Measurements from ENCODE around the gene SEMA3D. TPM values are rescaled to one million over a fixed set of nuclear protein-coding genes. Genes with fewer than 3 reads are reported as not detected.

The SEMA3D gene
- total RNA-seq, 1 experiment from 2014 or later: 4.8 TPM

DNA sequence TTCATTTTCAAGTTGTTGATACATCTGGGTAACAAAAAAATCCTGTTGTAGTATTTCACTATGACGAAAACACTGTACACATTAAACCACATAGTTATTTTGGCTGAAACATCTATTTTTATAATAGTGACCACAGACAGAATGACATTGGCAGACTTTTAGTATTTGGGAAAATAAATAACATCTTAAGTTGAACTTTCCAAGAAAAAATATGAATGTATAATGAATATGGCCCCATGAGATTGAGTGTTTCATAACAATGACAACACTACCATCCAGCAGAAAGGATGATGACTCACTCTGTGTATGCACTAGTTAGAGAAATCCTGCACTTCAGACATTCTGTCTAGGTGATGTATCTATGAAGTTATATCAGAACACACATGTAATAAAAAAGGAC is 118.1 kb downstream of the SEMA3D start:
- no peak for TF ChIP-seq EZH2 (IDR thresholded peaks at IDR 0.05; ENCODE audit: low read depth)
- TF ChIP-seq, protein P1, sequence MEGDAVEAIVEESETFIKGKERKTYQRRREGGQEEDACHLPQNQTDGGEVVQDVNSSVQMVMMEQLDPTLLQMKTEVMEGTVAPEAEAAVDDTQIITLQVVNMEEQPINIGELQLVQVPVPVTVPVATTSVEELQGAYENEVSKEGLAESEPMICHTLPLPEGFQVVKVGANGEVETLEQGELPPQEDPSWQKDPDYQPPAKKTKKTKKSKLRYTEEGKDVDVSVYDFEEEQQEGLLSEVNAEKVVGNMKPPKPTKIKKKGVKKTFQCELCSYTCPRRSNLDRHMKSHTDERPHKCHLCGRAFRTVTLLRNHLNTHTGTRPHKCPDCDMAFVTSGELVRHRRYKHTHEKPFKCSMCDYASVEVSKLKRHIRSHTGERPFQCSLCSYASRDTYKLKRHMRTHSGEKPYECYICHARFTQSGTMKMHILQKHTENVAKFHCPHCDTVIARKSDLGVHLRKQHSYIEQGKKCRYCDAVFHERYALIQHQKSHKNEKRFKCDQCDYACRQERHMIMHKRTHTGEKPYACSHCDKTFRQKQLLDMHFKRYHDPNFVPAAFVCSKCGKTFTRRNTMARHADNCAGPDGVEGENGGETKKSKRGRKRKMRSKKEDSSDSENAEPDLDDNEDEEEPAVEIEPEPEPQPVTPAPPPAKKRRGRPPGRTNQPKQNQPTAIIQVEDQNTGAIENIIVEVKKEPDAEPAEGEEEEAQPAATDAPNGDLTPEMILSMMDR (conservative IDR thresholded peaks at IDR 0.05): no peak

DNA sequence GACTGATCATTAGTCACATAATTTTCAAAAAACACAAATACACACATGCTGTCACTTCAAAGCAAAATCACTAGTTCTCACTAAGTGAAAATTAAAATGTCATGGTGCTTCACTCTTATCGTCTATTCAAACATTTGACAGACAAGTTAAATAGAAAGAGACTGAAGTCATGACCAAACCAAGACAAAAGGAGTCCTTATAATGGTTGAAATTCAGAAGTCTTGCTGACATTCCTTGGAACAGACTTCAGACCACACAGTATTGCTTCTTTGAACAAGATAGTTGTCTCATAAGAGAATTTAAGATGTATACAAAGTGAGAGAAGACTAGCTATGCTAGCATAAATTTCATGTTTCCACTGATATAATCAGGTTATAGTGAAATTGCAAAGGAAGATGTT is 119.5 kb downstream of the SEMA3D start:
- H3K27ac ChIP-seq: no peak overlapping the region
- TF ChIP-seq EZH2 (IDR thresholded peaks at IDR 0.05; ENCODE audit: low read depth): no peak
- no peaks in the 10 kb centered on the region for H3K9me2 ChIP-seq (ENCODE audit: insufficient read depth)
- H3K4me3 ChIP-seq: no peak overlapping the region
- CTCF ChIA-PET: no interaction called here
- H3F3A ChIP-seq (ENCODE audit: insufficient read depth, low read depth): no peaks in the 10 kb centered on the region
- intact Hi-C loops (cut with micrococcal nuclease; ENCODE audit: unreplicated experiment): no loop called here
- 0 out of 2 replicates have a peak, but pooled peaks cover 4% of the 10 kb centered on the region for H4K20me1 ChIP-seq (ENCODE audit: insufficient read depth)
- no peak overlapping the region for H3K4me2 ChIP-seq
- H2AFZ ChIP-seq: no peak overlapping the region
- POLR2A ChIA-PET (ENCODE audit: unreplicated experiment): no interaction called here
- DNase-seq: no peak
- H3K9me3 ChIP-seq (ENCODE audit: insufficient read depth, low read depth): no peaks in the 10 kb centered on the region
- no peaks in the 10 kb centered on the region for H3K79me2 ChIP-seq (ENCODE audit: low read depth)
- no peaks in the 10 kb centered on the region for H3K36me3 ChIP-seq (ENCODE audit: low read depth)
- no peaks in the 10 kb centered on the region for H3K27me3 ChIP-seq (ENCODE audit: insufficient read depth, low read depth)
- BruUV-seq (replicated peaks): no TSS peak
- no peaks in the 10 kb centered on the region for H3K4me1 ChIP-seq (replicated peaks; ENCODE audit: insufficient read depth)

More for the DNA sequence above, 118.1 kb downstream of the SEMA3D start:
- H4K20me1 ChIP-seq (ENCODE audit: insufficient read depth): 0 out of 2 replicates have a peak, but pooled peaks cover 4% of the 10 kb centered on the region
- no peak overlapping the region for H3K27ac ChIP-seq
- H2AFZ ChIP-seq: no peak overlapping the region
- H3K9me3 ChIP-seq (ENCODE audit: insufficient read depth, low read depth): no peaks in the 10 kb centered on the region
- H3K4me1 ChIP-seq (replicated peaks; ENCODE audit: insufficient read depth): no peaks in the 10 kb centered on the region
- BruUV-seq (replicated peaks): no TSS peak
- no peak overlapping the region for H3K4me2 ChIP-seq
- POLR2A ChIA-PET (ENCODE audit: unreplicated experiment): no interaction called here
- H3K9me2 ChIP-seq (ENCODE audit: insufficient read depth): no peaks in the 10 kb centered on the region
- H3K27me3 ChIP-seq (ENCODE audit: insufficient read depth, low read depth): no peaks in the 10 kb centered on the region
- H3F3A ChIP-seq (ENCODE audit: insufficient read depth, low read depth): no peaks in the 10 kb centered on the region
- H3K4me3 ChIP-seq: no peak overlapping the region
- intact Hi-C loops (cut with micrococcal nuclease; ENCODE audit: unreplicated experiment): no loop called here
- H3K36me3 ChIP-seq (ENCODE audit: low read depth): no peaks in the 10 kb centered on the region
- CTCF ChIA-PET: no interaction called here
- DNase-seq: no peak
- H3K79me2 ChIP-seq (ENCODE audit: low read depth): no peaks in the 10 kb centered on the region

DNA sequence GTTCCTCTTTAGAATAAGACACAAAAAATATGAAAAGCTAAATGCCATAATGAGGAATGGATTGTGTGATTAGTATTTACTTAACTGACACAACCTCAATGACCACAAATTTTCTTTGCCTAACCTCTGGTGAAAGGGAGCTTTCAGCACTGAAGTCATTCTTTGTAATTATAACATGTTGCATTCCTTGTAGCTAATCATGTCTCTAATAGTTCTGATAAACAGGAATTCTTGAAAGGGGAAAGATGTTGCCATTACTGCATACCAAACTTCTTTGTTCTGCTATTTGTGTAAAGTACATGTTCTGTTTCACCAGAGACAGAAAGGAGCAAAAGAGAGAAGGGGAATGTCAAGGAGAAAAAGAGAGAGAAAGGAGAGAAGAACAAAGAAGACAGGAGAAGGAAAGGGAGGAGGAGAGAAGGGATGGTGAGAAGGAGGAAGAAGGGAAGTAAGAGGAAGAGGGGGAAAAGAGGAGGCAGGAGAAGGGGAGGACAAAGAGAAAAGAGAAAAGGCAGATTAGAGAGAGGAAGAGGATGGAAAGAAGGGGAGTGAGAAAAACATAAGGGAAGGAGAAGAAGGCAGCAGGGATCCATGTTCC is 120.9 kb downstream of the SEMA3D start:
- 0 out of 2 replicates have a peak, but pooled peaks cover 4% of the 10 kb centered on the region for H4K20me1 ChIP-seq (ENCODE audit: insufficient read depth)
- H3K9me2 ChIP-seq (ENCODE audit: insufficient read depth): no peaks in the 10 kb centered on the region
- CTCF ChIA-PET: no interaction called here
- no peak overlapping the region for H3K4me2 ChIP-seq
- H3F3A ChIP-seq (ENCODE audit: insufficient read depth, low read depth): no peaks in the 10 kb centered on the region
- intact Hi-C loops (cut with micrococcal nuclease; ENCODE audit: unreplicated experiment): no loop called here
- H3K27ac ChIP-seq: no peak overlapping the region
- POLR2A ChIA-PET (ENCODE audit: unreplicated experiment): no interaction called here
- no peaks in the 10 kb centered on the region for H3K27me3 ChIP-seq (ENCODE audit: insufficient read depth, low read depth)
- no TSS peak for BruUV-seq (replicated peaks)
- no peak overlapping the region for H3K4me3 ChIP-seq
- H3K79me2 ChIP-seq (ENCODE audit: low read depth): no peaks in the 10 kb centered on the region
- no peak overlapping the region for H2AFZ ChIP-seq
- no peaks in the 10 kb centered on the region for H3K9me3 ChIP-seq (ENCODE audit: insufficient read depth, low read depth)
- H3K36me3 ChIP-seq (ENCODE audit: low read depth): no peaks in the 10 kb centered on the region
- TF ChIP-seq EZH2 (IDR thresholded peaks at IDR 0.05; ENCODE audit: low read depth): no peak
- TF ChIP-seq, protein P1 (conservative IDR thresholded peaks at IDR 0.05): no peak
- H3K4me1 ChIP-seq (replicated peaks; ENCODE audit: insufficient read depth): no peaks in the 10 kb centered on the region
- no peak for DNase-seq

DNA sequence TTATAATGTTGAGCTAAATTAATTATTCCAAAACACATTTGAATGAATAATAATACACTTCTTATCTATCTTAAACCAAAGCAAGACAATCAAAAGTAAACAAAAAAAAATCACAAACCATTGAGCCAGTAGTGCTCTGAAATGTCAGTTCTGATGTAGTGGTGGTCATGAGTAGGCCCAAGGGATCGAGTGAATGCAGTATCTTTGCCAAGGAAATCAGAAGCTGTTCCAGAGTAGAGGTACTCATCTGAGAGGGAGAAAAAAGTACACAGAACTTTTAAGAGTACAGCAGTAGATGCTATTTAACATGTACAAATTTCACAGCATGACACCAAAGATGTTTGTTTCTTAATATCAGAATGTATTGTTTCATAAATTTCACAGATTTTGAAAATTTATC is 121.5 kb downstream of the SEMA3D start:
- Histone ChIP-seq H3F3A (ENCODE audit: insufficient read depth, low read depth) (no peaks in the 10 kb centered on the region), H3K27me3 (ENCODE audit: insufficient read depth, low read depth) (no peaks in the 10 kb centered on the region), H3K4me3 (no peak overlapping the region), H3K4me2 (no peak overlapping the region), H3K9me3 (ENCODE audit: insufficient read depth, low read depth) (no peaks in the 10 kb centered on the region), H3K36me3 (ENCODE audit: low read depth) (no peaks in the 10 kb centered on the region), H3K9me2 (ENCODE audit: insufficient read depth) (no peaks in the 10 kb centered on the region), H3K27ac (no peak overlapping the region), H2AFZ (no peak overlapping the region), H4K20me1 (ENCODE audit: insufficient read depth) (0 out of 2 replicates have a peak, but pooled peaks cover 4% of the 10 kb centered on the region), H3K79me2 (ENCODE audit: low read depth) (no peaks in the 10 kb centered on the region), H3K4me1 (replicated peaks; ENCODE audit: insufficient read depth) (no peaks in the 10 kb centered on the region)
- ChIA-PET POLR2A (ENCODE audit: unreplicated experiment) (interaction anchor here (0.6 kb wide), 1 partner anchor 238 kb away, joined by 3 read pairs; no protein-coding TSS in a partner anchor), CTCF (no interaction called here)
- intact Hi-C loops (cut with micrococcal nuclease; ENCODE audit: unreplicated experiment): no loop called here
- DNase-seq: no peak
- BruUV-seq (replicated peaks): no TSS peak
- TF ChIP-seq, protein P1 (conservative IDR thresholded peaks at IDR 0.05): no peak
- TF ChIP-seq EZH2 (IDR thresholded peaks at IDR 0.05; ENCODE audit: low read depth): no peak
